Upper lobe of left lung (tissue), 4 donors: ENCODE results near the gene BPGM.

Experiments
- POLR2AphosphoS5 ChIP-seq, 2 donors: sonication (generic); formaldehyde crosslinking; IDR thresholded peaks; one replicate each; pipeline ENCODE4 v1.5.1; 2017; ENCODE audit warnings: antibody characterized with exemption in 2 of 2
- TF ChIP-seq, protein P1 (sequence below), 6 experiments: fragments of 450-650 bp in 4 of 6; fragments of 200-600 bp in 2 of 6; sonication (generic) in 2 of 6; IDR thresholded peaks; one replicate each; pipeline ENCODE4 v1.5.1; 2016 to 2019; ENCODE audit warnings: antibody characterized with exemption in 6 of 6

GRCh38 chr7:134710854-134711624, 64.4 kb downstream of the BPGM start:
- TF ChIP-seq, protein P1, sequence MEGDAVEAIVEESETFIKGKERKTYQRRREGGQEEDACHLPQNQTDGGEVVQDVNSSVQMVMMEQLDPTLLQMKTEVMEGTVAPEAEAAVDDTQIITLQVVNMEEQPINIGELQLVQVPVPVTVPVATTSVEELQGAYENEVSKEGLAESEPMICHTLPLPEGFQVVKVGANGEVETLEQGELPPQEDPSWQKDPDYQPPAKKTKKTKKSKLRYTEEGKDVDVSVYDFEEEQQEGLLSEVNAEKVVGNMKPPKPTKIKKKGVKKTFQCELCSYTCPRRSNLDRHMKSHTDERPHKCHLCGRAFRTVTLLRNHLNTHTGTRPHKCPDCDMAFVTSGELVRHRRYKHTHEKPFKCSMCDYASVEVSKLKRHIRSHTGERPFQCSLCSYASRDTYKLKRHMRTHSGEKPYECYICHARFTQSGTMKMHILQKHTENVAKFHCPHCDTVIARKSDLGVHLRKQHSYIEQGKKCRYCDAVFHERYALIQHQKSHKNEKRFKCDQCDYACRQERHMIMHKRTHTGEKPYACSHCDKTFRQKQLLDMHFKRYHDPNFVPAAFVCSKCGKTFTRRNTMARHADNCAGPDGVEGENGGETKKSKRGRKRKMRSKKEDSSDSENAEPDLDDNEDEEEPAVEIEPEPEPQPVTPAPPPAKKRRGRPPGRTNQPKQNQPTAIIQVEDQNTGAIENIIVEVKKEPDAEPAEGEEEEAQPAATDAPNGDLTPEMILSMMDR (IDR thresholded peaks at IDR 0.05) = no peak
- no peak for TF ChIP-seq POLR2AphosphoS5 (IDR thresholded peaks at IDR 0.05)
